Activated CD4-positive, alpha-beta memory T cell treated with anti-CD3 and anti-CD28 coated beads, Interleukin-2, amount 10 ng/mL, durations not matched to agents 7 days and 5 days (primary cell): Measurements from ENCODE around the gene TTC21A. TPM values are rescaled to one million over a fixed set of nuclear protein-coding genes. Genes with fewer than 3 reads are reported as not detected.

Experiments used
- CTCF ChIA-PET: fragments of 350-600 bp; sonication (Branson Sonifier 250); formaldehyde crosslinking; loops from one replicate; lab custom pipeline; 2021; ENCODE audit warnings: antibody characterized with exemption, inconsistent platforms; lab: Charles Lee
- POLR2A ChIA-PET: fragments of 350-600 bp; sonication (Branson Sonifier 250); formaldehyde crosslinking; loops from one replicate; lab custom pipeline; 2021; ENCODE audit warnings: antibody characterized with exemption; lab: Charles Lee
- DNase-seq: peaks from one replicate; pipeline ENCODE4 v3.0.0-alpha.2; 2020
- H3K27ac Mint-ChIP-seq: one replicate; pipeline ENCODE4 v1.8.0; 2021; ENCODE audit warnings: mild to moderate bottlenecking, mixed read lengths
- H3K27me3 Mint-ChIP-seq: one replicate; pipeline ENCODE4 v1.8.0; 2021; ENCODE audit warnings: mixed read lengths
- H3K36me3 Mint-ChIP-seq: one replicate; pipeline ENCODE4 v1.8.0; 2021; ENCODE audit warnings: low read depth, mixed read lengths
- H3K4me1 Mint-ChIP-seq: one replicate; pipeline ENCODE4 v1.8.0; 2021; ENCODE audit warnings: mixed read lengths
- H3K4me3 Mint-ChIP-seq: one replicate; pipeline ENCODE4 v1.8.0; 2021; ENCODE audit warnings: mild to moderate bottlenecking, mixed read lengths
- H3K9me3 Mint-ChIP-seq: one replicate; pipeline ENCODE4 v1.8.0; 2021; ENCODE audit warnings: mixed read lengths
- total RNA-seq, 2 experiments: library from RNA; stranded (reverse); gene quantifications; one replicate each; pipeline ENCODE4 v1.2.3, GENCODE V29; 2021

The TTC21A gene
- total RNA-seq, 2 experiments from 2014 or later: 11.2 to 12.1 TPM

GRCh38 chr3:39143051-39143885, 35.8 kb downstream of the TTC21A start:
- Mint-ChIP-seq H3K36me3 (peaks cover 75% of the 10 kb centered on the region), H3K4me3 (no peak overlapping the region), H3K27me3 (no peaks in the 10 kb centered on the region), H3K4me1 (peaks cover 52% of the 10 kb centered on the region), H3K27ac (no peak overlapping the region), H3K9me3 (no peaks in the 10 kb centered on the region)
- CTCF ChIA-PET: interaction anchor here (1.2 kb wide), 1 partner anchor 28 kb away, joined by 4 read pairs; no protein-coding TSS in a partner anchor
- no peak for DNase-seq
- POLR2A ChIA-PET: interaction anchor here (0.9 to 2.4 kb wide), 4 partner anchors 9 to 35 kb away, joined by 3 to 9 read pairs (median 4); partner anchors contain the start of genes GORASP1 and TTC21A

GRCh38 chr3:39144095-39144747, 36.7 kb downstream of the TTC21A start:
- Mint-ChIP-seq H3K27ac (no peak overlapping the region), H3K36me3 (peaks cover 82% of the 10 kb centered on the region), H3K9me3 (no peaks in the 10 kb centered on the region), H3K27me3 (no peaks in the 10 kb centered on the region), H3K4me3 (no peak overlapping the region), H3K4me1 (peaks cover 58% of the 10 kb centered on the region)
- no peak for DNase-seq
- ChIA-PET POLR2A (interaction anchor here (1.1 to 3.7 kb wide), 4 partner anchors 10 to 37 kb away, joined by 3 to 29 read pairs (median 6); partner anchors contain the start of genes GORASP1 and TTC21A), CTCF (interaction anchor here (1.2 to 1.5 kb wide), 2 partner anchors 27 to 144 kb away, joined by 4 to 5 read pairs; no protein-coding TSS in a partner anchor)

GRCh38 chr3:39144748-39145380, 37.4 kb downstream of the TTC21A start:
- H3K36me3 Mint-ChIP-seq: peaks cover 88% of the 10 kb centered on the region
- no peaks in the 10 kb centered on the region for H3K9me3 Mint-ChIP-seq
- no peak for DNase-seq
- H3K4me1 Mint-ChIP-seq: peaks cover 63% of the 10 kb centered on the region
- H3K4me3 Mint-ChIP-seq: no peak overlapping the region
- H3K27me3 Mint-ChIP-seq: no peaks in the 10 kb centered on the region
- ChIA-PET CTCF (interaction anchor here (1.5 to 2.1 kb wide), 2 partner anchors 37 to 143 kb away, joined by 5 to 9 read pairs; partner anchors contain the start of genes GORASP1 and TTC21A), POLR2A (interaction anchor here (1.1 to 3.7 kb wide), 2 partner anchors 14 to 37 kb away, joined by 3 to 29 read pairs; partner anchors contain the start of genes GORASP1 and TTC21A)
- no peak overlapping the region for H3K27ac Mint-ChIP-seq

- Mint-ChIP-seq H3K27ac (peak overlapping the region; percentile 98), H3K4me3 (peak overlapping the region; percentile 98)
- POLR2A ChIA-PET: interaction anchor here (1.1 to 3.7 kb wide), 2 partner anchors 15 to 38 kb away, joined by 3 to 29 read pairs; partner anchors contain the start of genes GORASP1 and TTC21A
Observed at GRCh38 chr3:39146083-39146501, 38.6 kb downstream of the TTC21A start.

DNA sequence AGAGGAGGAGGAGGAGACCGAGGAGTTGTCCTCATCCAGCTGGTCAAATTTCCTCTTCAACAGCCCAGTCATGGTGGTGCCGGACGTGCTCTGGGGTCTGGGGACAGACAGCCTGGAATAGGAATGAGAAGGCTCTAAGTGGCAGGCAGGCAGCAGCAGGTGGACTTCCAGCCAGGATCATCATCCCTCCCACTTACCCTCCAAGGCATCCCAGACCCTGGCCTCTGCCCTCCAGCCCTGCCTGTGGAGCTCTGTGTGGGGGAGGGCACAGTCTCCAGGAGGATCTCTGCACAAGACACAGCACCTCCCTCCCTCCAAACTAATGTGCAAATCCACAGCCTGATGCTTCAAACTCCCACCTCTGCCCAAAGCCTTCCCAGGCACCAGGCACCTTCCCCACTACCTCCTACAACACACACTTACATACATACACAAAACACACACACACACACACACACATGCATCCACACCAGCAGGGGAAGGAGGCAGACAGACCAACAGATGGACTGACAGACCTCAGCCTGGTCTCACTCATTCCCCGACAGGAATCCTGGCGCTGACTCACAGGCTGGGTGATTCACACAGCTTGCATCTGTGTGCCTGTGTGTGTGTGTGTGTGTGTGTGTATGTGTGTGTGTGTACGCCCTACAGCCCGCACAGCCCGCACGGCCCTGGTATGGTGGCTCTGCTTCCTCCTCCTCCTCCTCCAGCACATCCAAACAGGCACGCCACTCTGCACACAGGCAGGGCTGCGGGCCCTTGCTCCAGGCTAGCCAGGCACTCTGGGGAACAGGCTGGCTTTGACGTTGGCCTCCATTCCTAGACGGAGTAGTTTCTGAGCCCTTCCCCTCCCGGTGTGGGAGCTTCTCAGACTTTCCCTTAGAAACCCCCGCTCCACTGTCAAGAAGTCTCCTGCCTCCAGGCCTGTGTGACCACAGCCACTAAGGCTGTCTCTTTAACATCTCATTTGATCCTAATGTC, 39.4 kb downstream of the TTC21A start:
- H3K4me3 Mint-ChIP-seq: peak overlapping the region; percentile 98
- no peaks in the 10 kb centered on the region for H3K27me3 Mint-ChIP-seq
- peak overlapping the region; percentile 98 for H3K27ac Mint-ChIP-seq
- ChIA-PET POLR2A (interaction anchor here (0.7 to 3.7 kb wide), 10 partner anchors 9 to 39 kb away, joined by 3 to 29 read pairs (median 4); partner anchors contain the start of genes GORASP1 and TTC21A), CTCF (interaction anchor here (1.3 to 2.1 kb wide), 4 partner anchors 18 to 141 kb away, joined by 4 to 9 read pairs (median 6); partner anchors contain the start of genes GORASP1 and TTC21A)
- H3K36me3 Mint-ChIP-seq: peaks cover 90% of the 10 kb centered on the region
- peaks cover 71% of the 10 kb centered on the region for H3K4me1 Mint-ChIP-seq
- H3K9me3 Mint-ChIP-seq: no peaks in the 10 kb centered on the region
- peak; percentile 82 for DNase-seq

More at GRCh38 chr3:39146083-39146501, 38.6 kb downstream of the TTC21A start:
- peak; percentile 15 for DNase-seq
- Mint-ChIP-seq H3K4me1 (peaks cover 68% of the 10 kb centered on the region), H3K27me3 (no peaks in the 10 kb centered on the region), H3K36me3 (peaks cover 91% of the 10 kb centered on the region), H3K9me3 (no peaks in the 10 kb centered on the region)
- CTCF ChIA-PET: interaction anchor here (1.3 to 2.1 kb wide), 3 partner anchors 19 to 142 kb away, joined by 4 to 9 read pairs (median 7); partner anchors contain the start of genes GORASP1 and TTC21A

DNA sequence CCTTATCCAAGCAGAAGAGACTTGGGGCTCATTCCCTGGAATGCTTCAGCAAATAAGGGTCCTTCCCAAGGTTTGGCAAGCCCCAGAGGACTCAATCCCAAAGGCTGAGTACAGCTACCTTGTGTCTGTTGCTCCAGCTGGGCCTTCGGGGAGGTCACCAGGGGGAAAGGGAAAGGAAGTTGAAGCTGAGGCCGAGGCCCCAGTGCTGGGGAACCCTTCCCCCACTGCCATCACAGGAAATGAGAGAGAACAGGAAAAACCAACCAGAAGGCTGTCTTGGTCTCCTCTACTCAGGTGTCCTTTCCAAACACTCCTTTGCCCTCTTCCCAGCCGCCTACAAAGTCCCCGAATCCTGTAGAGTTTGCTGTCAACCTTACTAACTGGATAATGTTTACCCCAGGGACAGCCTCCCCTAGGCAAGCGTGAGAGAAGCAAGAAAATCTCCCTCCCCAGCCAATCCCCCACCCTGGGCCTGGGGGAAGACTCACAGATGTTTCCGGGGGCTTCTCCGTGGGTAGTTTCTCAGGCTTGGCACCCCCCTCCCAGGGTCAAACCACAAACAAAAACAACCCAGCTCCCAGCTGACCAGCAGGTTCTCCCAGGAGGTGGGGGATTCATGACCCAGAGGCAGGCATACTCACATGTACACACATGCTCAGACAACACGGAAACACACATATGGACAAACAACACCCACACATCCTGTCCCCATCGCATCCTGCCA, 40.4 kb downstream of the TTC21A start:
- peak; percentile 69 for DNase-seq
- H3K9me3 Mint-ChIP-seq: no peaks in the 10 kb centered on the region
- POLR2A ChIA-PET: interaction anchor here (0.7 to 3.7 kb wide), 9 partner anchors 12 to 259 kb away, joined by 3 to 29 read pairs (median 4); partner anchors contain the start of genes GORASP1, RPSA and TTC21A
- CTCF ChIA-PET: interaction anchor here (1.3 to 1.8 kb wide), 3 partner anchors 19 to 140 kb away, joined by 4 to 7 read pairs (median 4); no protein-coding TSS in a partner anchor
- peak overlapping the region; percentile 98 for H3K27ac Mint-ChIP-seq
- H3K36me3 Mint-ChIP-seq: peaks cover 88% of the 10 kb centered on the region
- peak overlapping the region; percentile 98 for H3K4me3 Mint-ChIP-seq
- peaks cover 75% of the 10 kb centered on the region for H3K4me1 Mint-ChIP-seq
- no peaks in the 10 kb centered on the region for H3K27me3 Mint-ChIP-seq

- Mint-ChIP-seq H3K4me3 (peak overlapping the region; percentile 98), H3K36me3 (peaks cover 82% of the 10 kb centered on the region), H3K4me1 (peaks cover 75% of the 10 kb centered on the region), H3K9me3 (no peaks in the 10 kb centered on the region), H3K27me3 (no peaks in the 10 kb centered on the region), H3K27ac (peak overlapping the region; percentile 98)
- no peak for DNase-seq
- POLR2A ChIA-PET: interaction anchor here (1.1 to 2.4 kb wide), 4 partner anchors 12 to 77 kb away, joined by 4 to 8 read pairs (median 7); no protein-coding TSS in a partner anchor
- CTCF ChIA-PET: interaction anchor here (1.3 kb wide), 1 partner anchor 139 kb away, joined by 4 read pairs; no protein-coding TSS in a partner anchor
Observed at GRCh38 chr3:39148435-39149058, 41.1 kb downstream of the TTC21A start.

GRCh38 chr3:39149059-39149455, 41.6 kb downstream of the TTC21A start:
- ChIA-PET CTCF (interaction anchor here (0.6 to 1.3 kb wide), 2 partner anchors 23 to 139 kb away, joined by 3 to 4 read pairs; no protein-coding TSS in a partner anchor), POLR2A (interaction anchor here (1.1 to 2.0 kb wide), 3 partner anchors 18 to 78 kb away, joined by 4 to 8 read pairs (median 6); no protein-coding TSS in a partner anchor)
- Mint-ChIP-seq H3K4me1 (peaks cover 76% of the 10 kb centered on the region), H3K4me3 (peak overlapping the region; percentile 98), H3K9me3 (no peaks in the 10 kb centered on the region), H3K27ac (peak overlapping the region; percentile 98), H3K27me3 (no peaks in the 10 kb centered on the region), H3K36me3 (peaks cover 76% of the 10 kb centered on the region)
- no peak for DNase-seq

DNA sequence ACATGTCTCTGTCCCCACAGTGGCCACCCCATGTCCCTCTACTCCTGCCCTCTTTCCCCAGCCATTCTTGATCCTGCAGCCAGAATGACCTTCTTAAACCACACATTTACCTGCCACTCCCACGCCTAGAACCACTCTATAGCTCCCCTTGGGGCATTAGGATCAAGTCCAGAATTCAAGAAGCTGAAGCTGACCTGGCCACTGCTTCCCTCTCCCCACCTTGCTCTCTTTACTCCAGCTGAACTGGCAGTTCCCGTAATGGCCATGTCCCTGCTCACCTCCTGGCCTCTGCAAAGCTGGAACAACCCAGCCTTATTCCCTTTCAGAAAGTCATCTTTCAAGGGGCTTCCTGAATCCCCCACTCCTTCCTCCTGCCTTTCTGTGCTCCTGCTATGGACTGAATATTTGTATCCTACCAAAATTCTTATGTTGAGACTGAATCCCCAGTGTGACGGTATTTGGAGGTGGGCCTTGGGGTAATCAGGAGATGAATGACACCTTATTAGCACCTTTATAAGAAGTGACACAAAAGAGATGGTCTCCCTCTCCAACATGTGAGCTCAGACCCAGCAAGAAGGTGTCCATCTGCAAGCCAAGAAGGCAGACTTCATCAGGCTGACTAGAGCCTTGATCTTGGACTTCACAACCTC, 42.1 kb downstream of the TTC21A start:
- no peak for DNase-seq
- Mint-ChIP-seq H3K27ac (peak overlapping the region; percentile 98), H3K4me1 (peaks cover 79% of the 10 kb centered on the region), H3K36me3 (peaks cover 71% of the 10 kb centered on the region), H3K4me3 (peak overlapping the region; percentile 98), H3K27me3 (no peaks in the 10 kb centered on the region), H3K9me3 (no peaks in the 10 kb centered on the region)
- ChIA-PET CTCF (interaction anchor here (0.6 to 2.6 kb wide), 3 partner anchors 24 to 142 kb away, joined by 3 to 10 read pairs (median 4); no protein-coding TSS in a partner anchor), POLR2A (interaction anchor here (0.7 to 2.0 kb wide), 6 partner anchors 18 to 139 kb away, joined by 3 to 8 read pairs (median 4); no protein-coding TSS in a partner anchor)
